ENCODE results near the gene IRGC. TPM values are rescaled to one million over a fixed set of nuclear protein-coding genes. Genes with fewer than 3 reads are reported as not detected.
A peak's percentile ranks its signal among the peaks of the same experiment; 100 is the strongest.
"Not testable (repeated sequence)": the region's sequence is repeated elsewhere in the genome, so short reads cannot be mapped to it uniquely, and the experiment has no call there.

Gene IRGC, protein sequence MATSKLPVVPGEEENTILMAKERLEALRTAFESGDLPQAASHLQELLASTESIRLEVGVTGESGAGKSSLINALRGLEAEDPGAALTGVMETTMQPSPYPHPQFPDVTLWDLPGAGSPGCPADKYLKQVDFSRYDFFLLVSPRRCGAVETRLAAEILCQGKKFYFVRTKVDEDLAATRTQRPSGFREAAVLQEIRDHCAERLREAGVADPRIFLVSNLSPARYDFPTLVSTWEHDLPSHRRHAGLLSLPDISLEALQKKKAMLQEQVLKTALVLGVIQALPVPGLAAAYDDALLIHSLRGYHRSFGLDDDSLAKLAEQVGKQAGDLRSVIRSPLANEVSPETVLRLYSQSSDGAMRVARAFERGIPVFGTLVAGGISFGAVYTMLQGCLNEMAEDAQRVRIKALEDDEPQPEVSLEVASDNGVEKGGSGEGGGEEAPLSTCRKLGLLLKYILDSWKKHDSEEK
- total RNA-seq: not detected in 2 replicates

DNA sequence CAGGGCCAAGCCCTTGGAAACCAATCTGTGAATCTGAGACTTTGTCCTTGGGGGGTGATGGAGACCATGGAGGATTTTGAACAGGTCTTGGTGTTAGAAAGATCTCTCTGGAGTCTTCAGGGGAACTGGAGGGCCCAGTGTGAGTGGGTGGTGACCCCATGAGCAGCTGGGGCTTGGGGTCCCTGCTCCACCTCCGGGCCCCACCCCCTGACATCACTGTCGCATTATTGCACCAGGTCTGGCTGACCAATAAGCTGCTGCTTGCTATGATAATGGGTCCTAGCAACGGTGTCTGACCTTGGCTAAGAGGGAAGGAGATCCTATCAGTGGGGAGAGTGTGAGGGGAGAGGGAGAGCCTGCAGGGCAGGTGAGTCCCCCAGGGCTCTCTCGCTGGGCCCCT lies at the start of gene IRGC:
Gene IRGC, plus strand, starts transcription at position 301 of the 400 bp plus-strand sequence. CDS start 2,483 bp downstream, outside the sequence.
- no peak for DNase-seq (ENCODE audit: low read depth)

DNA sequence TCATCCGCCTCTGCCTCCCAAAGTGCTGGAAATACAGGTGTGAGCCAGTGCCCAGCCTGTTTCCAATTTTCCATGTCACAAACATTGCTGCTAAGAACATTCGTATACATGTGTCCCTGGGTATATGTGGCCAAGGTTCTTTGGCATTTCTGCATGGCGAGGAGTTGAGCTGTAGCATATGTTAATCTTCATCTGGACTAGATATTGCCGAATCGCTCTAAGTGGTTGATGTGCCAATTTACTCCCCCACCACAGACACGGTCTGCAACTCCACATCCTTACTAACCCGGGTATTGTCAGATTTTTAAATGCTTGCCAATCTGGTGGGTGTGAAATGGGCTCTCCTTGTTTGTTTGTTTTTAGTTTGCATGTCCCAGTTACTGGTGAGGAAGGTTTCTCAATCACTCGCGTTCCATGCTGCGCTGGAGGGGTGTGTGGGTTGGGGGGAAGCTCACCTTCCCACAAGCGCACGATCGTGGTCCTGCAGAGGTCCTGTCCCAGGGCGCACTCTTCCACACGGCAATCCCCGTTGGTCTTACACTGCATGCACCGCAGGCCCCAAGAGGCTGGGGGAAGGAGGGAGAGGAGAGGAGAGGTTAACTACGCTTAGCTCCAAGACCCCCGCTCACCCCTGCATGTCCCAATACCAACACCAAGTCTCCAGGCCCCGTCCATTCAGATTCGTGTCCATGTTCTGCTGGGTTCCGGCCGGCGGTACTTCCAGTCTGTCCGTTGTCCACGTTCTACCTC lies 48.6 kb upstream of the IRGC start:
- no peak for DNase-seq (ENCODE audit: low read depth)

DNA sequence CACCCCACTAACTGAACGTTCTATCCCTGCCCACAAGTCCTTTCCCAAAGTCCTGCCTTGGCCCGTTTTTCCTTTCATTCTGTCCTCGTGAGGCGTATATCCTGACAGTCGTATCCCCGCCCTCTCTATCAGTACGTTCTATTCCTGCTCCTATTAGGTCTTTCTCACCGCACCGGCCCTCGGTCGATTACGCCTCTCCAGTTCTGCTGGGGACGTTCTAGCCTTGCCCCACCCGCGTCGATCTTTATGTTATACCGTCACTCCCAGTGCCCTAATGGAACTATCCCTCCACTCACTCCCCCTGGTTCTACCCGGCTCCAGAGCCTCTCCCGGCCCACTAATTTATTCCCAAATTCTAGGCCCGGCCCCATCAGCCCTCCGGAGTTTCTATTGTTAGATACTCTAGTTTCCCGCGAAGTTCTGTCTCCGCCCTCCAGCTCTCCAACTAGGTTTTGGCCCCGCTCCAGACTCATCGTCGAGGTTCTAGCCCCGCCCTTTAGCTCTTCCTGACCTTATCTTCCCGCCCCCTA lies 47.9 kb upstream of the IRGC start:
- peak; percentile 3 for DNase-seq (ENCODE audit: low read depth)

DNA sequence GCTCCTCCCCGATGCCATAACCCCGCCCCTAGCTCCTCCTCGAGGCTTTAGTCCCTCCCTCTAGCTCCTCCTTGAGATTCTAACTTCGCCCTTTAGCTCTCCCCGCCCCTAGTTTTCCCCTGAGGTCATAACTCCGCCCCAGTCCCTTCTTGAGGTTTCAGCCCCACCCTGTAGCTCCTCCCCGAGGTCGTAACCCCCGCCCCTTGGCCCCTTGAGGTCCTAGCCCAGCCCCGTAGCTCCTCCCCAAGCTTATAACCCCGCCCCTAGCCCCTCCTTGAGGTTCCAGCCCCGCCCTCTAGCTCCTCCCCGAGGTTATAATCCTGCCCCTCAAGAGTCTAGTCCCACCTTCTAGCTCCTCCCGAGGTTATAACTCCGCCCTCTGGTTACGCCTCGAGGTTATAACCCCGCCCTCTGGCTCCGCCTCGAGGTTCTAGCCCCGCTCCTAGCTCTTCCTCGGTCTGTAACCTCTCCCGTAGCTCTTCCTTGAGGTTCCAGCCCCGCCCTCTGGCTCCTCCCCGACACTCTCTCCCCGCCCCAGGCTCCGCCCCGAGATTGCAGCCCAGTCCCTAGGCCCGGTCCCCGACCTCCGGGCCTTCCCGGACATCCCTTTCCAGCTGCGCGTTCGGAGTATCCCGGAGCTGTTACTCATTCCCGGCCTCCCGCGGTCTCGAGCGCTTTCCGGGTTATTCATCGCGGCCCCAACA lies 47.3 kb upstream of the IRGC start:
- peak; percentile 98 for DNase-seq (ENCODE audit: low read depth)

DNA sequence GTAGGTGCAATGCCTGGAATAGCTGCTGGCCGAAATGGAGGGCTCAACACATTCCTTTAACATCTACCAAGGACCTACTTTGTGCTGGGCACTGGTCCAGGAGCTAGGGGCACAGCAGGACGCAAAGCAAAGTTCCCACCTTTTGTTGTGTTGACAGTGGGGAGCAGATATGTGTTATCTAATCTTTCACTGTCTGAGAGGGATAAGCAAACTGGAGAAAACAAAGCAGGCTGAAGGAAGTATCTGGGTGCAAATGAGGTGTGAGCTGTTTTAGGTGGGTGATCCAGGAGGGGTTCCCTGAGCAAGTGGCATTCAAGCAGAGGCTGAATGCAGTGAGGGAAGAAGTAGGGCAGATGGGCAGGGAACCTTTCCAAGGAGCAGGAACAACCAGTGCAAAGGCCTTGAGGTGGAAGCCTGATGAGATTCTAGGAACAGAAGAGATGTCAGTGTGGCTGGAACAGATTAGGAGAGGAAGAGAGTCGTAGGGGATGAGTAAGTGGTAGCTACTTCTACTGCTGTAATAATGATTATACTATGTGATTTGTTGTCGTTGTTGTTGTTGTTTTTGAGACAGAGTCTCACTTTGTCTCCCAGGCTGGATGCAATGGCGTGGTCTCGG lies 43.7 kb upstream of the IRGC start:
- DNase-seq (ENCODE audit: low read depth): no peak

DNA sequence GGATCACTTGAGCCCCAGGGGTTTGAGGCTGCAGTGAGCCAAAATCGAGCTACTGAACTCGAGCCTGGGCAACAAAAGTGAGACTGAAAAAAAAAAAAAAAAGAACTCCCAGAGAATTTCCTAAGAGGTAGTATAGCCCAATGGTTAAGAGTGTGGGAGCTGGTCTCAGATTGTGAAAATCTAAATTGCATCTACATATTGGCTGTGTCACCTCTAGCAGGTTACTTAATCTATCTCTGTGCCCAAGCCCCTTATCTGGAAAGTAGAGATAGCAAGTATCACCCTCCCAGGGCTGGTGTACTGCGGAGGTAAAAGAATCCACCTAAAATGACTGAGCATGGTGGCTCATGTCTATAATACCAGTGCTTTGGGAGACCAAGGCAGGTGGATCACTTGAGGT lies 42.2 kb upstream of the IRGC start:
- no peak for DNase-seq (ENCODE audit: low read depth)

DNA sequence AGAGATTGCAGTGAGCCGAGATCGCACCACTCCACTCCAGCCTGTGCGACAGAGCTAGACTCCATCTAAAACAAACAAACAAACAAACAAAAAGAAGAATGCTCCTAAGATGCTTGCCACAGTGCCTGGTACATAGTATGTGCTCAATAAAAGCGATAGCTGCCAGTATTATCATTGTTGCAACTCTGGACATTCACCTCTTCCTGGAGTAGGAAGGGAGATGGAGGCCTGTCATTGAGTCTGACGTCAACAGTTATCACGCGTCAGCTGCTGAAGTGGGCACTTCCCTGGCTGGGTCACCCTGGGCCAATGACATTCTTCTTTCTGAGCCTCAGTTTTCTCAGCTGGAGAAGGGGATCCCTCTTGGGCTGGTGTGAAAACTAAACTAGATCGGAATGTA lies 41.7 kb upstream of the IRGC start:
- no peak for DNase-seq (ENCODE audit: low read depth)

DNA sequence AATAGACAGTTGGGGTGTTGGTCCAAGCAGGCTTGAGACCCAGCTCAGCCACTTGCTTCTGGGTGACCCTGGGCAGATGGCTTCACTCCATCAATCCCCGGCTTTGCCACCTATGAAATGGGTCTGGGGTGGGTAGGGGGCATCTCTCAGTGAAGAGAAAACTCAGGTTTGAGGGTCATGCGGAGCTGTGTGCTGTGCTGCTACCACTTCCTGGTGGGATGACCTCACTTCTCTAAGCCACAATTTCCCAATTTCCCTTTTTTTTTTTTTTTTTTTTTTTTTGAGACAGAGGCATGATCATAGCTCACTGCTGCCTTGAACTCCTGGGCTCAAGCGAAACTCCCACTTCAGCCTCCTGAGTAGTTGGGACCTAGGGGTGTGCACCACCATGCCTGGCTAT lies 41.3 kb upstream of the IRGC start:
- peak; percentile 38 for DNase-seq (ENCODE audit: low read depth)

DNA sequence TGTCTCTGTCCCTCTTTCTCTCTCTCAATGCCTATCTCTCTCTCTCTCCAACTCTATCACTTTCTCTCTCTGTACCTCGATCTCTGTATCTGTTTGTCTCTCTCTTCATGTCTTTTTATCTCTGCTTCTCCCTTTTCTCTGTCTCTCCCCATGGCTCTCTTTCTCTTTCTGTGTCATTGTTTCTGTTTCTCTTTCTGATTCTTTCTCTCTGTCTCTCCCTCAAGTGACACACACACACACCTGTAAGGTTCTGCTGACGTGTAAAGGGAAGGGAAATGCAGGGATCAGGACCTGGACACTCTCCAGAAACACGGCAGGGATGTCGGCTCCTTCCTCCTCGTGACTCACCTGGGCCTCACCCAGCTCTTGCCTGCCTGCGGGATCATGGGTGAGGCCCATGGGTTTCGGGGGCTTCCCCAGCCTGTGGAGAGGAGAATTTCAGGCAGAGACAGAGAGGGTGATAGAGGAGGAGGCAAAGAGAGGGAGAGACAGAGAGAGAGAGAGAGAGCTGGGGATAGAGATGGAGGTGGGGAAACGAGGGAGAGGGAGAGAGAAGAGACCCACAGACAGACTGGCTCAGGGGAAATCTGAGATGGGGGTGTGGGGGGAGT lies 40.5 kb upstream of the IRGC start:
- peak; percentile 79 for DNase-seq (ENCODE audit: low read depth)

DNA sequence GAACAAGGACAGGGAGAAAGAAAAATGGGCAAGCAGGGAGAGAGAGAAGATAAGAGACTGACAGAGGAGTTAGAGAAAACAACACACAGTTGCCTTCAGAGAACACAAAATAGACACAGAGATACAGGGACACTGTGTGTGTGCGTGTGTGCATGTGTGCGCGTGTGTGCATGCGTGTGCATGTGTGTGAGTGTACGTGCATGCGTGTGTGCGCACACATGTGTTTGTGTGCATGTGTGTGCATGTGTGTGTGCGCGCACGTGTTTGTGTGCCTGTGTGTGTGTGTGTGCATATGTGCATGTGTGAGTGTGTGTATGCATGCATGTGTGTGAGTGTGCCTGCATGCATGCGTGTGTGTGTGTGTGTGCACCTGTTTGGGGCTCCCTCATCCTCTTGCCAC lies 40.0 kb upstream of the IRGC start:
- no peak for DNase-seq (ENCODE audit: low read depth)

DNA sequence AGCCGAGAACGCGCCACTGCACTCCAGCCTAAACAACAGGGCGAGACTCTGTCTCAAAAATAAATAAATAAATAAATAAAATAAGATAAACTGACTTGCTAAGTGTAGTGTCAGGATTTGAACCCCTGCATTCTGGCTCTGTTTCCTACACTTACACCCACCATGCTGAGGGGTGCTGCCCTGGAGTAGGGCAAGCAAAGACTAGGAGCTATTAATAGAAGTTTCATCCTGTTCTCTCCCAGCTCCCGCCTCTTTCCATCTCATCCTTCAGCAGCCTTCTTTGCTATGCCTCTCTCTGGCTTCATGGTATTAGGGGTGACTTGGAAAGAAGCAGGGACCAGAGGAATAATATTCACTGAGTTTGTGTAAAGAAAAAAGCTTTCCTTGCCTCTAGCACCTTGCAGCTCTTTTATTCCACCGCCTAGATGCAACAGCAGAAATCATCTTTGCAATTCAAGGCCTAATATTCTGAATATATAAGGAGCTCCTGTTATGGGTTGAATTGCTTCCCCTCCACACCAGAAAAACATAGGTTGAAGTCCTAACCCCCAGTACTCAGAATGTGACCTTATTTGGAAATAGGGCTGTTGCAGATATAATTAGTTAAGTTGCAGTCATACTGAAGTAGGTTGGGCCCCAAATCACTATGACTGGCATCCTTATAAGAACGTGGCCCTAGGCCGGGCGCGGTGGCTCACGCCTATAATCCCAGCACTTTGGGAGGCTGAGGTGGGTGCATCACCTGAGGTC lies 37.2 kb upstream of the IRGC start:
- DNase-seq (ENCODE audit: low read depth): no peak

DNA sequence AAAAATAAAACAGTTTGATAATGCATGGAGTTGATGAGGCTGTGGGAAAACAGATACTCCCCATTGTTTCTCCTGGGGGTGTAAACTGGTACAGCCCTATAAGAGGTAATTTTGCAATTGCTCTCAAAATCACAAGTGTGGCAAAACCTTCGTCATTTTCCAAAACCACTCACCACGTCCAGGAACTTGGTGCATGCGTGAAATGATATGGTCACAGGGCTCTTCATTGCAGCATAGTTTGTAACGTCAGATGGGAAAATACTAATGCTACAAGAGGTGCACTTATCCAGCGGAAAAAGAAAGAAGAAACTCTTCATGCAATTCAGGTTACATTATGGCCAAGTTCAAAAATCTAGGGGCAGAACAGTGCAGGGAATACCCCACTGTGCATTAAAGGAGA lies 34.1 kb upstream of the IRGC start:
- DNase-seq (ENCODE audit: low read depth): no peak

DNA sequence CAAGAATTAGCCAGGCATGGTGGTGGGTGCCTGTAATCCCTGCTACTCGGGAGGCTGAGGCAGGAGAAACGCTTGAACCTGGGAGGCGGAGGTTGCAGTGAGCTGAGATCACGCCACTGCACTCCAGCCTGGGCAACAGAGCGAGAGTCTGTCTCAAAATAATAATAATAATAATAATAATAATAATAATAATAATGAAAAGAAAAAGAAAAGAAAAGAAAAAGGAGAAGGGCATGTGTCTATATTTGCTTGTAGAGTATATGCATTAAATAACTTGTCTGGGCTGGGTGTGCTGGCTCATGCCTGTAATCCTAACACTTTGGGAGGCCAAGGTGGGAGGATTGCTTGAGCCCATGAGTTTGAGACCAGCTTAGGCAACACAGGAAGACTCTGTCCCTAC lies 33.6 kb upstream of the IRGC start:
- not testable (repeated sequence) for DNase-seq (ENCODE audit: low read depth)

DNA sequence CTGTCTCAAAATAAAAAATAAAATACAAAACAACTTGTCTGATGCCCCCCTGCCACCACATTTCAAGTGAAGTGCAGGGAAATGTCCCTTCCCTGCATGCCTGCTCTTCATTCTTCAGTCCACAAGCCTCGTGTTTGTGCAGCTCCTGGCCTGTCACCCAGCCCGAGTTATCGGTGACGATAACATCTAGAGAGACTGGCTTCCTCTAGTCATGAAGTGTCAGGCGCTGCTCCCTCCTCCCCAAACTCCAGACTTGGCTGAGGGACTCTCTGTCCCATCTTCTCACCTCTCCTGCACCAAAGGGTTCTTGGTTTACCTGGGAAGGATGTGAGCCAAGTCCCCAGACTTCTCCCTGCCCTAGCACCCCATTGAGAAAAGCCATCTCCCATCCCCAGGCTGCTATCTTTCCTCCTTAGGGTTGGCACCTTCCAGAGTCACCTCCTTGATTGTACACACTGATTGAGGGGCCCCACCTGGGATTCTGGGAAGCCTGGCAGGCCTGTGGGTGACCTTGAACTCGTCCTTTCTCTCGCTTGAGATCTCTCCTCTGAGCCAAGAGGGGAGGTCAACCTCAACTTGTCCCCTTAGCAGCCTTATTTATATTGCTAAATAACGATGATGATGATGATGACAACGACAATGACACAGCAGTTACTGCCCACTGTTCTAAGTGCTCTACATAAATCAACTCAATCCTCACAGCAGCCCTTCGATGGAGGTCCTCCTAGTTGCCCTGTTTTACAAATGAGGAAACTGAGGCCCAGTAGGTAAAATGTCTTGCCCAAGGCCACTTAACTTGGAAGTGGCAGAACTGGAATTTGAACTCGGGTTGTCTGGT lies 32.8 kb upstream of the IRGC start:
- no peak for DNase-seq (ENCODE audit: low read depth)

DNA sequence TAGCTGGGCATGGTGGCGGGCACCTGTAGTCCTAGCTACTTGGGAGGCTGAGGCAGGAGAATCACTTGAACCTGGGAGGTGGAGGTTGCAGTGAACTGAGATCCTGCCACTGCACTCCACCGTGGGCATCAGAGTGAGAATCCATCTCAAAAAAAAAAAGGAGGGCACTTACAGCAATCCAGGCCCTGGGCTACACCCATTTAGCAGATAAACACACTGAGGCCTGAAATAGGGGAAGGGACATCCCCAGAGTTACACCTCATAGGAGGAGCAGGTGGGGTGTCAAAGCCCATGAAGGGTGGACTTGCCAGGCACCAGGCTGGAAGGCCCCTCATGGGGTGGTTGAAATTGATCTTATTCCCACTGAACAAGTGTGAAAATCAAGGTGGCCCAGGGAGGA lies 32.0 kb upstream of the IRGC start:
- no peak for DNase-seq (ENCODE audit: low read depth)

DNA sequence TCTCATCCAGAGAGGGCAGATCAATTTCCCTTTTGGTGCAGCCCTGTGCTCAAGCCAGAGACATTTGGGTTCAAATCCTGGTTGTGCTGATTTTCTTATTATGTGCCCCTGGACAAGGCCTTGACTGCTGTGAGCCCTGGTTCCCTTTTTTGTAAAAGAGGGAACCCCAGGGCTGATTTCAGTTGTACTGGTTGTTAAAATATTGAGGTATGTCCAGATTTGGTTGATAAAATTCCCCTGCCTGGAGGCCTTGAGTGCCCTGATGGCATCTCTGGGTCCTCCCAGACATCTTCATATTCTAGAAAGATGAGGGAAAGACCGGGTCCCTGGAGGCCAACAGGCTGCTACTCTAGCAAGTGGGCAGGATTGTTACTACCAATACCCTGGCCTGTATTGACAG lies 31.6 kb upstream of the IRGC start:
- DNase-seq (ENCODE audit: low read depth): no peak

DNA sequence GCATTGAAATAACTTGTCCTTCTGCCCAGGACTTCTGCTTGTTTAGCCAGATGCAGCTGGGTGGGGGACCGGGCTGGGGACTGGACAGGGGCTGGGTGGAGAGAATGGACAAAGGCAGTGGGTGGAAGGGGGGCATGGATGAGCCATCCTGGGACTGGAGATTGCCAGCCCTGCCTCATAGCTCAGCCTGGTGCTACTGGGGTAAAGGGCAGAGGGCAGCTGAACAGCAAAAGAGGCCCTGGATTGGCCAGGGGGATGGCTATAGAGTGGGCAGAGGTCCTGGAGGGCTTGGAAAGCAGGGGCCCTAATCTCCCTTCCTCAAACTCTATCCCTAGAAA lies 28.2 kb upstream of the IRGC start:
- DNase-seq (ENCODE audit: low read depth): no peak

DNA sequence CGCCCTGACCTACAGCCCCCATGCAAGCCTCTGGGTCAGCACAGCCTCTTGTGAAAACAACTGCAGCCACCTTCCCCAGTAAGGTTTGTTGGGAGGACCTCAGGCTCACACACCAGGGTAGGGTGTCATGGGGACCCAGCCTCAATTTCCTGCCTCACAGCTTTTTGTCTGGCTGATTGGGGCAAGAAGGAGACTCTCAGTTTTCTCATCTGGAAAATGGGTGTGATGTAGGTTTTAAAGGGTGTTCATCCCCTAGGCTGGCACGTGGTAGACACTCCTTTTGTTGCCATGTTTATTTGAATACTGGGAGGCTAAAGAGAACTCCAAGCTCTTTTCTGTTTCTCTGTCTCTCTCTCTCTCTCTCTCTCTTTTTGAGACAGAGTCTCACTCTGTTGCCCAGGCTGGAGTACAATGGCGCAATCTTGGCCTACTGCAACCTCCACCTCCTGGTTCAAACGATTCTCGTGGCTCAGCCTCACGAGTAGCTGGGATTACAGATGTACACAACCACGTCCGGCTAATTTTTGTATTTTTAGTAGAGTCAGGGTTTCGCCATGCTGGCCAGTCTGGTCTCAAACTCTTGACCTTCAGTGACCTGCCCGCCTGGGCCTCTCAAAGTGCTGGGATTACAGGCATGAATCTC lies 27.7 kb upstream of the IRGC start:
- no peak for DNase-seq (ENCODE audit: low read depth)

DNA sequence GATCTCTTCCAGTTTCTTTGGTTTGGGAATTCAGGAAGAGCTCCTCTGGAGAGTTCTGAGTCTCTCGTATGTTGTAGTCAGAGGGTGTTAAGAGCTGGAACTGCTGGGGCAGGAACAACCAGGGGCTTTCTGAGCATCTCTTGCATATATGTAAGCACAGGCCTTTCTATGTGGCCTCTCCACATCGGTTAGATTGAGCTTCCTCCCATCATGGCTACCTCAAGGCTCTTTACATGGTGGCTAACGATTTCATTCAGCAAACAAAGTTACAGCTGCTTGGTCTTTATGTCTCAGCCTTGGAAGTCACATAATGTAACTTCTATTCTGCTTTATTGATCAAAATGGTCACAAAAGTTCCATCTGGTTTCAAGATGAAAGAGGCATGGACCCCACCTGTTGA lies 25.4 kb upstream of the IRGC start:
- no peak for DNase-seq (ENCODE audit: low read depth)

Data from renal cortical epithelial cell (primary cell).